Measurements from ENCODE around the gene KRTAP19-8. TPM values are rescaled to one million over a fixed set of nuclear protein-coding genes. Genes with fewer than 3 reads are reported as not detected.

KRTAP19-8 gene
- total RNA-seq, 1 experiment from 2014 or later, result not detected

DNA sequence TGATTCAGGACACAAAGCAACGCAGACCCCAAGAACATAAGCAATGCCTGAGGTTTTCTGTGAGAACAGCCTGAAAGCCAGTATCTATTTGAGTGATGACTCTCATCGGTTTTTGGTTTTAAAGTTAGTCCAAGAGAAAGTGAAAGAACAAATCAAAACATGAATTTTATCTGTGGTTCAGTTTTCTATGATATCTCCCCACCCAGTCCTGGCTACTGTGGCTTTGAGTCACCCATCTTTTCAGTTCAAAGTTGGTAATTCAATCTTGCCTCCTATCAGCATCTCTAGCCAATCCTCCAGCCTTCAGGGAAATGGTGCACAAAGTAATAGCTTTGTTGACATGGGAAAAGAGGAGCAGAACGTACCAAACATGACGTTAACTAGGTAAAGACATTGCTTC lies 40.5 kb upstream of the KRTAP19-8 start:
- TF ChIP-seq, protein P1, sequence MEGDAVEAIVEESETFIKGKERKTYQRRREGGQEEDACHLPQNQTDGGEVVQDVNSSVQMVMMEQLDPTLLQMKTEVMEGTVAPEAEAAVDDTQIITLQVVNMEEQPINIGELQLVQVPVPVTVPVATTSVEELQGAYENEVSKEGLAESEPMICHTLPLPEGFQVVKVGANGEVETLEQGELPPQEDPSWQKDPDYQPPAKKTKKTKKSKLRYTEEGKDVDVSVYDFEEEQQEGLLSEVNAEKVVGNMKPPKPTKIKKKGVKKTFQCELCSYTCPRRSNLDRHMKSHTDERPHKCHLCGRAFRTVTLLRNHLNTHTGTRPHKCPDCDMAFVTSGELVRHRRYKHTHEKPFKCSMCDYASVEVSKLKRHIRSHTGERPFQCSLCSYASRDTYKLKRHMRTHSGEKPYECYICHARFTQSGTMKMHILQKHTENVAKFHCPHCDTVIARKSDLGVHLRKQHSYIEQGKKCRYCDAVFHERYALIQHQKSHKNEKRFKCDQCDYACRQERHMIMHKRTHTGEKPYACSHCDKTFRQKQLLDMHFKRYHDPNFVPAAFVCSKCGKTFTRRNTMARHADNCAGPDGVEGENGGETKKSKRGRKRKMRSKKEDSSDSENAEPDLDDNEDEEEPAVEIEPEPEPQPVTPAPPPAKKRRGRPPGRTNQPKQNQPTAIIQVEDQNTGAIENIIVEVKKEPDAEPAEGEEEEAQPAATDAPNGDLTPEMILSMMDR (IDR thresholded peaks at IDR 0.05; ENCODE audit: unreplicated experiment), result no peak
- Mint-ChIP-seq H3K4me1 (ENCODE audit: insufficient read depth, unreplicated experiment) (no peaks in the 10 kb centered on the region), H3K36me3 (ENCODE audit: insufficient read depth, unreplicated experiment) (no peaks in the 10 kb centered on the region), H3K4me3 (ENCODE audit: unreplicated experiment) (no peak overlapping the region), H3K27me3 (ENCODE audit: insufficient read depth, unreplicated experiment) (peaks cover 24% of the 10 kb centered on the region), H3K9me3 (ENCODE audit: unreplicated experiment) (no peaks in the 10 kb centered on the region), H3K27ac (ENCODE audit: low read depth, unreplicated experiment) (no peak overlapping the region)
- POLR2A ChIA-PET, result no interaction called here
- no TSS peak for BruUV-seq (replicated peaks)
- CTCF ChIA-PET, result interaction anchor here (1.1 to 1.9 kb wide), 3 partner anchors 247 to 249 kb away, joined by 3 to 5 read pairs (median 3); partner anchors contain the start of gene KRTAP7-1
- intact Hi-C loops (cut with micrococcal nuclease), result no loop called here
- DNase-seq (ENCODE audit: unreplicated experiment), result no peak

DNA sequence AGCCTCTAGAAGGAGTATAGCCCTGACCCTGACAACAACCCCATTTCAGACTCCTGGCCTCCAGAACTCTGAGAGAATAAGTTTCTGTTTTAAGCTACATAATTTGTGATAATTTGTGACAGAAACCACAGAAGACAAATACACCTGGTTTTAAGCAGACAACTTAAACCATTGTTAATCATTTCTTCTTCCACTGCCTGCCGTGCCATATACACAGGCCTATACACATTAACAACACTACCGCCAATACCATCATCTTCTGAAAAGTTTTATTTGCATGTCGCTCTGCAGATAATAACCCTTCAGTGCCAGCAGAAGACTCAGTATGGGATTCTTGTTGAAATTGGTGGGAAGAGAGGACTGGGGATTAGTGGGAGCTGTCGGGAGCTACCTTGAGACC lies 39.9 kb upstream of the KRTAP19-8 start:
- DNase-seq (ENCODE audit: unreplicated experiment), result no peak
- ChIA-PET CTCF (interaction anchor here (1.1 to 1.9 kb wide), 2 partner anchors 247 to 248 kb away, joined by 3 to 5 read pairs; partner anchors contain the start of gene KRTAP7-1), POLR2A (no interaction called here)
- H3K9me3 Mint-ChIP-seq (ENCODE audit: unreplicated experiment), result no peaks in the 10 kb centered on the region
- intact Hi-C loops (cut with micrococcal nuclease), result no loop called here
- TF ChIP-seq, protein P1 (IDR thresholded peaks at IDR 0.05; ENCODE audit: unreplicated experiment), result no peak
- H3K4me3 Mint-ChIP-seq (ENCODE audit: unreplicated experiment), result no peak overlapping the region
- H3K4me1 Mint-ChIP-seq (ENCODE audit: insufficient read depth, unreplicated experiment), result no peaks in the 10 kb centered on the region
- peaks cover 30% of the 10 kb centered on the region for H3K27me3 Mint-ChIP-seq (ENCODE audit: insufficient read depth, unreplicated experiment)
- no peak overlapping the region for H3K27ac Mint-ChIP-seq (ENCODE audit: low read depth, unreplicated experiment)
- H3K36me3 Mint-ChIP-seq (ENCODE audit: insufficient read depth, unreplicated experiment), result no peaks in the 10 kb centered on the region
- no TSS peak for BruUV-seq (replicated peaks)

DNA sequence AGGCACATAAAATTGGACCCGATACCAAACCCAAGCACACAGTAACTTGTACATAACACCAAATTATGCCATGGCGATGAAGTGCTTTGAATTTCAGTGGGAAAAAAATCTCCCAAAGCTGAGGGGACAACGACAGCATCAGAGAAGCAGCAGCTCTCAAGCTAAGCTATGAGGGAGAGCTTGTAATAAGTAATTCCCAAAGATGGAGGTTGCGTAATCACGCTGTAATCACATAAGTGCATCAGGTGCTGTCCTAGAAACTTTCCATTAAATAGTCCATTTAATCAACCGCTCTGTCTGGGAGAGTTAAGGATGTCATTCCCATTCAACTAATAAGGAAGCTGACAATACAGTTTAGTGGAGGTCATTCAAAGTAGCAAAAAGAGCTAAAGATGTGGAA lies 37.6 kb upstream of the KRTAP19-8 start:
- no peaks in the 10 kb centered on the region for H3K9me3 Mint-ChIP-seq (ENCODE audit: unreplicated experiment)
- DNase-seq (ENCODE audit: unreplicated experiment), result no peak
- TF ChIP-seq, protein P1 (IDR thresholded peaks at IDR 0.05; ENCODE audit: unreplicated experiment), result no peak
- H3K4me3 Mint-ChIP-seq (ENCODE audit: unreplicated experiment), result no peak overlapping the region
- CTCF ChIA-PET, result interaction anchor here (0.6 to 1.5 kb wide), 5 partner anchors 10 to 735 kb away, joined by 3 to 7 read pairs (median 3); no protein-coding TSS in a partner anchor
- no TSS peak for BruUV-seq (replicated peaks)
- H3K27me3 Mint-ChIP-seq (ENCODE audit: insufficient read depth, unreplicated experiment), result peaks cover 47% of the 10 kb centered on the region
- H3K4me1 Mint-ChIP-seq (ENCODE audit: insufficient read depth, unreplicated experiment), result no peaks in the 10 kb centered on the region
- no peak overlapping the region for H3K27ac Mint-ChIP-seq (ENCODE audit: low read depth, unreplicated experiment)
- intact Hi-C loops (cut with micrococcal nuclease), result no loop called here
- no peaks in the 10 kb centered on the region for H3K36me3 Mint-ChIP-seq (ENCODE audit: insufficient read depth, unreplicated experiment)
- POLR2A ChIA-PET, result interaction anchor here (0.6 to 1.7 kb wide), 3 partner anchors 12 to 790 kb away, joined by 3 to 4 read pairs (median 3); no protein-coding TSS in a partner anchor

DNA sequence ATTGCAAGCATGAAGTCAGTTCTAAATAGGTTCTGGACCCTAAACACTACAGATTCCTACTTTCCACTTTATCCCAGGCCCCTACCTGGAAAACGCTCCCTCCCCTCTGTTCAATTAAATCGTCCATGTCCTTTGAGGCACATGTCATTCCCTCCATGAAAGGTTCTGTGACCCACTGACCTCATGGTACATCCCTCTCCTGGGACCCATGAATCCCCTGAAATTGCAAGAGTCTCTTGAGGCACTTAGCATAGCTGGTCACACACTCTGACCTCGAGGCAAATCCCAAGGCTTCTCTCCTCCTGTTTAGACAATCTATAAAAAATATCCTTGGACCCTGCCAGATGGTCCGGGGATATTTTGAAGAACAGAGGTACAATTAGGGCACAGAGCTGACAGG lies 34.3 kb upstream of the KRTAP19-8 start:
- intact Hi-C loops (cut with micrococcal nuclease), result no loop called here
- CTCF ChIA-PET, result interaction anchor here (0.7 kb wide), 1 partner anchor 1773 kb away, joined by 3 read pairs; no protein-coding TSS in a partner anchor
- POLR2A ChIA-PET, result no interaction called here
- DNase-seq (ENCODE audit: unreplicated experiment), result no peak
- Mint-ChIP-seq H3K4me3 (ENCODE audit: unreplicated experiment) (no peak overlapping the region), H3K9me3 (ENCODE audit: unreplicated experiment) (no peaks in the 10 kb centered on the region), H3K27me3 (ENCODE audit: insufficient read depth, unreplicated experiment) (peaks cover 59% of the 10 kb centered on the region), H3K27ac (ENCODE audit: low read depth, unreplicated experiment) (no peak overlapping the region), H3K4me1 (ENCODE audit: insufficient read depth, unreplicated experiment) (no peaks in the 10 kb centered on the region), H3K36me3 (ENCODE audit: insufficient read depth, unreplicated experiment) (no peaks in the 10 kb centered on the region)
- TF ChIP-seq, protein P1 (IDR thresholded peaks at IDR 0.05; ENCODE audit: unreplicated experiment), result no peak
- no TSS peak for BruUV-seq (replicated peaks)

Measured in MCF 10A (cell line).